Activated naive CD4-positive, alpha-beta T cell treated with anti-CD3 and anti-CD28 coated beads for 36 hours (primary cell): ENCODE results near the gene SAFB. TPM values are rescaled to one million over a fixed set of nuclear protein-coding genes. Genes with fewer than 3 reads are reported as not detected.

Experiments
- CTCF ChIA-PET: fragments of 350-600 bp; sonication (Branson Sonifier 250); formaldehyde crosslinking; loops from one replicate; lab custom pipeline; 2021; ENCODE audit warnings: antibody characterized with exemption; lab: Charles Lee
- DNase-seq: peaks from one replicate; pipeline ENCODE4 v3.0.0-alpha.2; 2020
- H3K27ac Mint-ChIP-seq: one replicate; pipeline ENCODE4 v1.8.0; 2021; ENCODE audit warnings: mild to moderate bottlenecking, mixed read lengths
- H3K27me3 Mint-ChIP-seq: one replicate; pipeline ENCODE4 v1.8.0; 2021; ENCODE audit warnings: low read depth, mixed read lengths
- H3K36me3 Mint-ChIP-seq: one replicate; pipeline ENCODE4 v1.8.0; 2021; ENCODE audit warnings: low read depth, mixed read lengths
- H3K4me1 Mint-ChIP-seq: one replicate; pipeline ENCODE4 v1.8.0; 2021; ENCODE audit warnings: low read depth, mixed read lengths
- H3K4me3 Mint-ChIP-seq: one replicate; pipeline ENCODE4 v1.8.0; 2021; ENCODE audit warnings: mild to moderate bottlenecking, moderate library complexity, mixed read lengths
- H3K9me3 Mint-ChIP-seq: one replicate; pipeline ENCODE4 v1.8.0; 2021; ENCODE audit warnings: mixed read lengths
- intact Hi-C: fragments of 100-400 bp; cut with micrococcal nuclease; formaldehyde crosslinking; loops from one replicate; pipeline ENCODE4 v1.15.1; 2023
- total RNA-seq, 2 experiments: library from RNA; stranded (reverse); gene quantifications; one replicate each; pipeline ENCODE4 v1.2.3, GENCODE V29; 2021

SAFB gene
- total RNA-seq, 2 experiments from 2014 or later = 120 to 129 TPM

DNA sequence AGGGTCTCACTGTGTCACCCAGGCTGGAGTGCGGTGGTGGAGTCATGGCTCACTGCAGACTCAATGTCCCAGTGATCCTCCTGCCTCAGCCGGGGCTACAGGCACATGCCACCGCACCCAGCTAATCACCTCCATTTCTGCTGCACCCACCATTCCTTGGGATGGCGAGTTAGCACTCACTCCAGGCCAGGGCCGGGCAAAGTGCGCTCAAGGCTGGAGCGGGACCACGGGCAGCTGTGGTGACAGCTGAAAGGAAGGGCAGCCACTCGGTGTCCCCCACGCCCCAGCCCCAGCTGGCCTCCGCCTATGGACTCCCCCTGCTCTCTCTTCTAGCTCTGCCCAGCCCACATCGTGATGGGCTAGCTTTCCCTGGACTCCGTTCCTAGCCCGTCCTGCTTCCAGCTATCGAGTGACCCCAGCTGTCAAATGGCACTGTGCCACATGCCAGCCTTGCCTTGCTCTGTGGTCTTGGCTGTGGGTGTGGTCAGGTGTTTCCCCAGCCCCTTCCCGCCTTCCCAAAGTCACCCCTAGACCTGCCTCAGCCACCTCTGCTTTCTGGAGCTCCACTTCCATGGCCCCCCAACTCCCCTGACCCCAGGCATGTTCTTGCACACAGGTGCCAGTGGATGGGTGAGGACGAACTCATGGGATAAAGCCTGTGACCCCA is 53.4 kb downstream of the SAFB start:
- CTCF ChIA-PET = no interaction called here
- intact Hi-C loops = no loop called here
- Mint-ChIP-seq H3K27me3 (no peaks in the 10 kb centered on the region), H3K9me3 (no peaks in the 10 kb centered on the region), H3K4me1 (peaks cover 10% of the 10 kb centered on the region), H3K36me3 (peaks cover 12% of the 10 kb centered on the region), H3K4me3 (no peak overlapping the region), H3K27ac (no peak overlapping the region)
- no peak for DNase-seq

DNA sequence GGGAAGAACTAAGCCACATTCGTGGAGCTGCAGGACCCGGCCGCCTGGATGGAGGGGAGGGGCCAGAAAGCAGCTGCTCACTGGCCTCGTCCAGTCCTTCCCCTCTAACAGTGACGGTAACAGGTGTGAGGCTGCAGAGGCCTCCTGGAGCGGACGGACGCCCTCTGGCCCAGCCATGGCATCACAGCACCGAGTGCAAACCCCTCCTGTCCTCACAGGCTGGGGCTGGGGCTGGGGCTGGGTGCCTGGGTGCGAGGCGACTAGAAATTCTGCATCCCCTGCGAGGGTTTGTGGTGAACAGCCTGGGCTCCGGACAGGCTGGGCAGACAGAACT is 53.9 kb downstream of the SAFB start:
- H3K9me3 Mint-ChIP-seq = no peaks in the 10 kb centered on the region
- no peak overlapping the region for H3K27ac Mint-ChIP-seq
- peaks cover 15% of the 10 kb centered on the region for H3K4me1 Mint-ChIP-seq
- intact Hi-C loops = no loop called here
- H3K36me3 Mint-ChIP-seq = peaks cover 11% of the 10 kb centered on the region
- DNase-seq = no peak
- CTCF ChIA-PET = no interaction called here
- no peaks in the 10 kb centered on the region for H3K27me3 Mint-ChIP-seq
- no peak overlapping the region for H3K4me3 Mint-ChIP-seq

DNA sequence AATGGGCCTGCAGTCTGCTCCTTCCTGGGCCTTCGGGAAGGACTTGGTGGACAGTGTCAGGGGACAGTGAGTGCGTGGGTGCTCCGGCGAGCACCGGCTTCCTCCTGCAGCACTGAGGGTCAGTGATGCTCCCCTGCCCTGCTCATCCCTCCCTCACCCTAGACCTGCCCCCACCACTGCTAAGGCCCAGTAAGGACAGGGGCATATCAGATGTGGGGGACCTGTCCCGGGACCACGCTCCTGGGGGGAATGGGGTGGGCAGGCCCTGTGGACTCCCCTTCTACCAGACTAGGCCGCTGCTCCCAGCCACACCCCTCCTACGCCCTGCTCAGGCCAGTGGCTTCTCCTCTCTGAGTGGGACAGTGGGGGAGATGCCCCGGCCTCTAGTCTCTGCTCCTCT is 54.3 kb downstream of the SAFB start:
- Mint-ChIP-seq H3K27ac (no peak overlapping the region), H3K36me3 (peaks cover 10% of the 10 kb centered on the region), H3K4me1 (peaks cover 19% of the 10 kb centered on the region), H3K9me3 (no peaks in the 10 kb centered on the region), H3K27me3 (no peaks in the 10 kb centered on the region), H3K4me3 (no peak overlapping the region)
- CTCF ChIA-PET = no interaction called here
- no peak for DNase-seq
- intact Hi-C loops = no loop called here

DNA sequence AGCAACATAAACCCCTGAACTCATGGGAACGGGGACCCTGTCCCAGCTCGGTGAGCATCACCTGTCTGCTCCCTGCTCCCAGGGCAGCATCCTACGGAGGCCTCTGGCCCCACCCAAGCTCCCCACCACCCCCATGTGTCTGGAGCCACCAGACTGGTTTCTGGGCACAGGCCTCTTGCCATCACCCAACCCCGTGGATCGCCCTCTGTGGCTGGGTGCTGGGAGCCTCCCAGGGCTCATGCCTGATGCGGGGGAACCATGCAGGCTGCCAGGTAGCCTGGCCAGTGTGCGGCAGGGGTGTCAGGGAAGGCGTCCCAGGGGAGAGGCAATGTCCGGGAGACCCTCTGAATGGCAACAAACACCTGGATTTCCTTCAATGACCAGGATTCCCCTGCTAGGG is 54.7 kb downstream of the SAFB start:
- no peaks in the 10 kb centered on the region for H3K9me3 Mint-ChIP-seq
- no peaks in the 10 kb centered on the region for H3K27me3 Mint-ChIP-seq
- no peak overlapping the region for H3K4me3 Mint-ChIP-seq
- H3K4me1 Mint-ChIP-seq = peaks cover 20% of the 10 kb centered on the region
- intact Hi-C loops = no loop called here
- H3K36me3 Mint-ChIP-seq = peaks cover 10% of the 10 kb centered on the region
- no peak for DNase-seq
- no peak overlapping the region for H3K27ac Mint-ChIP-seq
- CTCF ChIA-PET = no interaction called here

DNA sequence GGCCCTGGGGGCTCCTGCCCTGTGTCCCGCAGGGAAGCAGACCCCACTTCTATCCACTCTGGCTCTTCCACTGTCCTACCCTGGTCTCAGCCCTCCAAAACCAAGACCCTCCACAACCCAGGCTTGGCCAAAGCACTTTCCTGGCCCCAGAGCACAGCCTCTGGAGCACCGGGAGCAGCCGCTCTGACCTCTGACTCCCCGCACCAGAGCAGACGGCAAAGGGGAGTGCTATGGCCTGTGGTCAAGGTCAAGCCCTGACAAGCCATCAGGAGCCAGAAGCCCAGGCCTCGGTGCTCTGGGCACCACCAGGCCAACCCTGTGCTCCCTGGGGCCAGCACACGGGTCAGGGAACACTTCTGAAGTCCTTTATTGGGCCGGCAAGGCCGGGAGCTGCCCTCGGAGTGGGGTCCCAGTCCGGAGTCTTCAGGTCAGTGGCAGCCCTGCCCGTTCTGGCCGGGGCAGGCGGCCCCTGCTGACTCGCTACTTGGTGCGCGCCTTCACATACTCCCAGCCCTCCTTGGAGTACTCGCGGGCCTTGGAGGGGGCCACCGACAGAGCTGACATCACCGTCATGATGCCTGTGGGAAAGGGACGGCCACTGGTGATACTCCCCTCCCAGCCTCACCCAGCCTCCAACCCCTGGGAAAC is 55.3 kb downstream of the SAFB start:
- Mint-ChIP-seq H3K4me3 (no peak overlapping the region), H3K36me3 (peaks cover 10% of the 10 kb centered on the region), H3K9me3 (no peaks in the 10 kb centered on the region), H3K27me3 (no peaks in the 10 kb centered on the region), H3K4me1 (peaks cover 20% of the 10 kb centered on the region), H3K27ac (no peak overlapping the region)
- intact Hi-C loops = no loop called here
- CTCF ChIA-PET = no interaction called here
- no peak for DNase-seq

DNA sequence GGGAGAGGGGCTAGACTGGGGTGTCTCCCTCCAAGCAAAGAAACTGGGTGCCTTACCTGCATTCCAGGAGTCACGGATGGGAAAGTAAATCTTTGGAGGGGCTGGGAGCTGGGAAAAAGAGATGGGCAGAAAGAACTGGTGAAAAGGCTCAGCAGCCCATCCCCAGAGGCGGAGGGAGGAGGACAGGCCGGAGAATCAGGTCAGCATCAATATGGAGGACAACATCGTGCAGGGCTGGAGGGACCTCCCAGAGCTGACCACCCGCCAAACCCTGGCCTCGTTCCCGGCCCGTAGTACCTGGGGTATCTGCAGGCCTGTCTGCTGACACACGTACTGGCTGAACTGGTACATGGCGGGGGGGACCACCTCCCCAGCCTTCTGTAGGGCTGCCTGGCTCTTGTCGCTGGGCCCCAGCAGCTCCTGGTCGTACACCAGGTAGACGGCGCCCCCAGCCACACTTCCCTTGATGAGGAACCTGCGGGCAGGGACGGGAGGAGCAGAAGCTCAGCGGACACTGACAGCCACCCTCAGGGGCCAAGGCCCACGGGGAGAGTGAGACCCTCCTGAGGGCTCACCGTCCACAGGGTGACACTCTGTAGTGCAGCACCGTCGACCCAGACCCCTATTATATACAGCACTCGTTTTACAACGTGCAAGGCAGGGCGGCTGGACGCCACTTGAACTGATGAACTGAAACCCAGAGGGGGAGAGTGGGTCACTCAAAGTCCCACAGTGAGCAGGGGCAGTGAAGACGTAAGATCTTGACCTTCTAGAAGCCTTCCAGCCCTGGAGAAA is 56.6 kb downstream of the SAFB start:
- H3K4me3 Mint-ChIP-seq = peak overlapping the region; percentile 98
- H3K27me3 Mint-ChIP-seq = no peaks in the 10 kb centered on the region
- intact Hi-C loops = loop anchor here (1.0 to 2.0 kb wide), 7 partner anchors 11 to 955 kb away; partner anchors contain the start of genes CATSPERD, LONP1, RPL36 and SAFB
- peak overlapping the region; percentile 91 for H3K27ac Mint-ChIP-seq
- DNase-seq = no peak
- no peaks in the 10 kb centered on the region for H3K9me3 Mint-ChIP-seq
- CTCF ChIA-PET = no interaction called here
- H3K4me1 Mint-ChIP-seq = peaks cover 20% of the 10 kb centered on the region
- peaks cover 6% of the 10 kb centered on the region for H3K36me3 Mint-ChIP-seq

DNA sequence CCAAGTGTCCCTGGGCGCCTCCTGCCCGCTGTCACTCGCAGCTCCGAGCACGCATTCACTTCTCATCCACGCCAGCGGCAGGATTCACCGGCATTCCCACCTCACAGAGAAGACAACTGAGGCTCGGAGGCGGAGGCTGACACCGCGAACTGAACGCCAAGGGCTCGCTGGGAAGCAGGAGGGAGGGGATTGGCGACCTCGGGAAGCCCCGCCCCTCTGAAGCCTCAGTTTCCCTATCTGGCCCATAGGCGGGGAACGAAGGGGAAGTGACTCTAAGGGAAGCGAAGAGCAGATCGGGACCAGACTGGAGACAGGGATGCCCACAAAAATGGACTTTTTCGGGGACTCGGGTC is 57.2 kb downstream of the SAFB start:
- peak overlapping the region; percentile 98 for H3K4me3 Mint-ChIP-seq
- peak overlapping the region; percentile 91 for H3K27ac Mint-ChIP-seq
- CTCF ChIA-PET = no interaction called here
- H3K9me3 Mint-ChIP-seq = no peaks in the 10 kb centered on the region
- H3K36me3 Mint-ChIP-seq = peaks cover 6% of the 10 kb centered on the region
- H3K27me3 Mint-ChIP-seq = no peaks in the 10 kb centered on the region
- peaks cover 20% of the 10 kb centered on the region for H3K4me1 Mint-ChIP-seq
- DNase-seq = no peak
- intact Hi-C loops = loop anchor here (1.0 to 2.0 kb wide), 7 partner anchors 10 to 956 kb away; partner anchors contain the start of genes CATSPERD, LONP1, RPL36 and SAFB

DNA sequence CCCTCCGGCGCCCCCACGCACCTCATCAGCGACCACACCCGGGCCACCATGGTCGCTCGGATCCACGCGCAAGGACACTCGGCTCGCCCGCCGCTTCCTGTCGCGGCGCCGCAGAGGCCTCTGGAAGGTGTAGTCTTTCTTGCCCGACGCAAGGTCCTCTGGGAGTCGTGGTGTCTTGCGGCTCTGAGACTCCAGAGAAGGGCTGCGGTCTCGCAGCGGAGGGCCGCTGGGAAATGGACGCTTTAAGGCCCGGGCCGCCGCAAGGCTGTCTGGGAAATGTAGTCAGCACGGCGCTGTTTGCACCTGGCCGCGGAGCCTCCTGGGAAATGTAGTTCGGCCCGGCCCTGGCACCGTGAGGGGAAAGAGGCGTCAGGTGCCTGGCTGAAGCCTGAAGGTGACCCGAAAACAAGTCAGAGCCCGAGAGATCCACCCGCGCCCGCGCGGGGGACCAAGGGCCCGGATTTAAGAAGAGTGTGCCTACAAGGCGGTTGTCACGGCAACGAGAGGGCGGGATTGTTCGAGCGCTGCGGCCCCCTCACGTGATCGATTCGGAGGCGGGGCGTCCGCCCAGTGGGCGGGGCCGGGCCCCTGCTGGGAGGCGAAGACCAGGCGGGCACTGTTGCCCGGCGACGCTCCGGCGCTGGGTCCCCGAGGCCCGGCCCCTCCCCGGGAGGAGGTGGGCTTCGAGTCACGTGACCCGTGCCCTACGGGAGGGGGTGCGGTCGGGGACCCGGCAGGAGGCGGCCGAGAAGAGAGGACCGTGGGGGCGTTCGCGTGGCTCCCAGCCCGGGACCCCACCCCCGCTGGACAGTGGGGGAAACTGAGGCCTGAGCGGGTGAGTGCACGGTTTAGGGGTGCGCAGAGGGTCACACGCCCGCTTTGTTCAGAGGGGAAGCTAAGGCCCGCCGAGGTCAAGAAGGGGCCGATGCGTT is 57.8 kb downstream of the SAFB start, which contains the start of the genes HSD11B1L and MICOS13:
Gene HSD11B1L, plus strand, starts transcription at position 591 of the 932 bp plus-strand sequence. CDS start 3,806 bp downstream, outside the sequence.
Gene MICOS13, minus strand, starts transcription at position 80 of the 932 bp plus-strand sequence. Its CDS starts 30 bp downstream, at position 50.
- intact Hi-C loops = loop anchor here (1.0 to 2.0 kb wide), 7 partner anchors 10 to 956 kb away; partner anchors contain the start of genes CATSPERD, LONP1, RPL36 and SAFB
- Mint-ChIP-seq H3K4me1 (peaks cover 20% of the 10 kb centered on the region), H3K27ac (peak within 1 kb of the TSS; percentile 91), H3K27me3 (no peaks in the 10 kb centered on the region), H3K9me3 (no peaks in the 10 kb centered on the region), H3K36me3 (peaks cover 6% of the 10 kb centered on the region), H3K4me3 (peak within 1 kb of the TSS; percentile 98)
- DNase-seq = peak; percentile 99
- CTCF ChIA-PET = no interaction called here

DNA sequence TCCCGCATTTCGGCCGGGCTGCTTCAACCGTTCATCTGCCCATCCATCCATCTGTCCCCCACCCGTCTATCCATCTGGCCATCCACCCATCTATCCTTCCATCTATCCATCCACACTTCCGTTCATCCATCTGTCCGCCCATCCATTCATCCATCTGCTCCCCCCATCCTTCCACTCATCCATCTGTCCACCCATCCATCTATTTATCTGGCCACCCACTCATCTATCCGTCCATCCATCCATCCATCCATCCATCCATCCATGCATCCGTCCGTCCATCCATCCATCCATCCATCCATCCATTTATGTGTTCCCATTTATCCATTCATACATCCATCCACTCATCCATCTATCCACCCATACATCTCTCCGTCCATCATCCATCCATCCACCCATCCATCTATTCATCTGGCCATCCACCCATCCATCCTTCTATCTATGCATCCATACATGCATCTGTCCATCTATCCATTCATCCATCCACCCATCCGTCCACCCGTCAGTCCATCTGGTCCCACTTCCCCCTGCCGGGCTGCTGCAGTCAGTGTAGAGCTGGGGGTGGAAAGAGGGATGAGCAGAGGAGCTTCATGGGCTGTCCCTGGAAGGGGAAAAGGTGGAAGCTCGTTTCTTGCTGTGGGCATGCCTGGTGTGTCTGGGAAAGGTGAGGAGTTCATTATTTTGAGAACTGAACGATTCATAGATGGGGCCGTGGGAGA is 58.7 kb downstream of the SAFB start:
- intact Hi-C loops = loop anchor here (2.0 kb wide), 1 partner anchor 223 kb away; the partner anchor contains the start of gene VMAC
- CTCF ChIA-PET = no interaction called here

DNA sequence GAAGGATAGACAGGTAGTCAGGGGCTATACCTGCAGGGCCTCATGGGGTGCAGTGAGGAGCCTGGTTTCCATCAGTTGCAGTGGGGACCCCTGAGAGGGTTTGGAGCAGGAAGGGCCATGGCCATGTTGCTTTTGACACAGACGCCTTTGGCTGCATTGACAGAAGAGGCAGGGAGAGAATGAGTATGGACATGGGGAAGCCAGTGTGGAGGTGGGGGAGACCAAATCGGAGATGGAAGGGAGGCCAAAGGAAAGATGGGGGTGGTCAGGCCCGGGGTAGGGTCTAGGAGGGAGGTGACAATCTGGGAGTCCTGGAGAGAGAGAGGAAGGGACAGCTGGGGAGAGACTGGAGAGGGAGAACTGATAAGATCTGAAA is 59.2 kb downstream of the SAFB start:
- intact Hi-C loops = no loop called here
- Mint-ChIP-seq H3K4me1 (peaks cover 23% of the 10 kb centered on the region), H3K4me3 (peak overlapping the region; percentile 74), H3K27ac (no peak overlapping the region), H3K36me3 (peaks cover 6% of the 10 kb centered on the region), H3K9me3 (no peaks in the 10 kb centered on the region), H3K27me3 (no peaks in the 10 kb centered on the region)
- CTCF ChIA-PET = no interaction called here
- DNase-seq = no peak

More for the DNA sequence above, 58.7 kb downstream of the SAFB start:
- Mint-ChIP-seq H3K4me1 (peaks cover 22% of the 10 kb centered on the region), H3K4me3 (peak overlapping the region; percentile 74), H3K36me3 (peaks cover 6% of the 10 kb centered on the region), H3K9me3 (no peaks in the 10 kb centered on the region), H3K27me3 (no peaks in the 10 kb centered on the region), H3K27ac (peak overlapping the region; percentile 51)
- DNase-seq = no peak

DNA sequence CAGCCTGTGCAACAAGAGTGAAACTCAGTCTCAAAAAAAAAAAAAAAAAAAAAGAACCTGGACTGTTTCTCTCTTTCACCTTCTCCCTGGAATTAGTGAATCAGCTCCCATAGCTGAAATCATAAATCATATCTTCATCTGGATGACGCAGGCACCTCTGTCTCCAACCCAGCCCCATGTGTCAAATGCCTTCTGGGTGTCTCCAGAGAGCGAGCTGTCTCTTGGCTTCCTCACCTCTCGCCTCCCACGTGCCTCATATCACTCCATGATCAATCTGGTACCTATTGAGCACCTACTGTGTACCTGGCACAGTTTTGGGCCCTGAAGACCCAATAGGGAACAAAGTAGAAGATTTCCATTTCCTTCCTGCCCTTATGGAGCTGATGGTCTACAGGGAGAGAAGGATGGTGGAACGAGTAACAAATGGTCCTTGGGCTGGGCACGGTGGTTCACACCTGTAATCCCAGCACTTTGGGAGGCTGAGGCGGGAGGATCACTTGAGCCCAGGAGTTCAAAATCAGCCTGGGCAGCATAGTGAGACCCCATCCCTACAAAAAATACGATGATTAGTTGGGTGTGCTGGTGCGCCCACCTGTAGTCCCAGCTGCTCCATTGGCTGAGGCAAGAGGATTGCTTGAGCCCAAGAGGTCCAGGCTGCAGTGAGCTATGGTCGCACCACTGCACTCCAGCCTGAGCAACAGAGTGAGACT is 60.4 kb downstream of the SAFB start:
- H3K4me3 Mint-ChIP-seq = peak overlapping the region; percentile 36
- H3K27me3 Mint-ChIP-seq = no peaks in the 10 kb centered on the region
- peaks cover 3% of the 10 kb centered on the region for H3K36me3 Mint-ChIP-seq
- CTCF ChIA-PET = interaction anchor here (1.0 kb wide), 1 partner anchor 38 kb away, joined by 3 read pairs; no protein-coding TSS in a partner anchor
- no peaks in the 10 kb centered on the region for H3K9me3 Mint-ChIP-seq
- H3K4me1 Mint-ChIP-seq = peaks cover 26% of the 10 kb centered on the region
- intact Hi-C loops = no loop called here
- no peak for DNase-seq
- H3K27ac Mint-ChIP-seq = no peak overlapping the region
